ENCODE measurements around the gene GPR143. TPM values are rescaled to one million over a fixed set of nuclear protein-coding genes. Genes with fewer than 3 reads are reported as not detected.
A peak's percentile ranks its signal among the peaks of the same experiment; 100 is the strongest.

Gene GPR143
- total and polyA plus RNA-seq, 9 of the 15 experiments (the other 6 are each of a cell fraction or from before 2014, with no cell fraction given), result not detected

- Histone ChIP-seq H3K4me3 (no peak overlapping the region), H3K27ac (ENCODE audit: extremely low read depth, low read depth, low read length) (no peak overlapping the region), H3K27me3 (ENCODE audit: control insufficient read depth in 2 of 2, insufficient read depth in 2 of 2, low read length in 2 of 2) (peaks cover 0 to 26% of the 10 kb centered on the region in 2 experiments; a peak in 2 of 5 replicates), H3K4me1 (replicated peaks in 1 of 2; ENCODE audit: control insufficient read depth in 2 of 2, insufficient read depth in 2 of 2, low read length in 2 of 2) (no peaks in the 10 kb centered on the region), H2AFZ (ENCODE audit: low read depth, low read length) (no peak overlapping the region), H3K79me2 (ENCODE audit: control insufficient read depth, insufficient read depth, low read length) (no peaks in the 10 kb centered on the region), H3K9ac (ENCODE audit: insufficient read depth in 1 of 2, low read depth in 2 of 2, low read length in 2 of 2) (no peak overlapping the region), H4K20me1 (replicated peaks; ENCODE audit: control insufficient read depth, insufficient read depth, low read length) (no peaks in the 10 kb centered on the region), H3K36me3 (ENCODE audit: control insufficient read depth, insufficient read depth, low read length) (no peaks in the 10 kb centered on the region), H3K4me2 (ENCODE audit: insufficient read depth, low read length) (no peak overlapping the region), H3K9me1 (ENCODE audit: control insufficient read depth, insufficient read depth, low read length) (no peaks in the 10 kb centered on the region), H3K9me3 (replicated peaks; ENCODE audit: control insufficient read depth, insufficient read depth, low read depth, low read length) (no peaks in the 10 kb centered on the region)
- no TSS peak for BruUV-seq (replicated peaks)
- WGBS (ENCODE audit: insufficient coverage, low coverage, missing lambda C conversion rate), result 0% methylated on average over 1 of the region's 1 CpG
- ChIA-PET POLR2A (no interaction called here), CTCF (ENCODE audit: low intra/inter-chr PET ratio) (no interaction called here)
- intact Hi-C loops (cut with micrococcal nuclease) (no loop called here), in situ Hi-C loops (cut with MboI) (no loop called here)
- no peak for ATAC-seq
- no peak for FAIRE-seq
- DNase-seq (ENCODE audit: extremely low read depth in 1 of 4, low spot score in 3 of 4), result no peak
- TF ChIP-seq SRF (CRISPR knock-in tag; IDR thresholded peaks at IDR 0.05) (no peak), ZNF609 (CRISPR knock-in tag; IDR thresholded peaks at IDR 0.05; ENCODE audit: borderline replicate concordance) (no peak), NFXL1 (CRISPR knock-in tag; IDR thresholded peaks at IDR 0.05) (no peak), SIRT6 (IDR thresholded peaks at IDR 0.05; ENCODE audit: low read depth, low read length) (no peak), ARID2 (IDR thresholded peaks at IDR 0.05) (no peak), ZBTB40 (IDR thresholded peaks at IDR 0.05) (peak; percentile 89), ZBTB40 (CRISPR knock-in tag; IDR thresholded peaks at IDR 0.05) (peak; percentile 84), ZNF778 (CRISPR knock-in tag; IDR thresholded peaks at IDR 0.05) (no peak), ZNF184 (CRISPR knock-in tag; IDR thresholded peaks at IDR 0.05) (no peak), FOXP1 (CRISPR knock-in tag; IDR thresholded peaks at IDR 0.05) (no peak)
Observed at GRCh38 chrX:9770319-9770718, 4.7 kb upstream of the GPR143 start.
